HepG2 (cell line): Measurements from ENCODE around the gene DUSP9. TPM values are rescaled to one million over a fixed set of nuclear protein-coding genes. Genes with fewer than 3 reads are reported as not detected.

Experiments
- HDAC2 ChIP-seq: sonication (generic); formaldehyde crosslinking; IDR thresholded peaks from 2 replicates; pipeline ENCODE4 v1.4.0; 2020; ENCODE audit warnings: missing genetic modification reagents
- MED1 ChIP-seq: sonication (generic); formaldehyde crosslinking; IDR thresholded peaks from 2 replicates; pipeline ENCODE4 v1.4.0; 2020; ENCODE audit warnings: missing genetic modification reagents
- NFAT5 ChIP-seq: sonication (generic); formaldehyde crosslinking; IDR thresholded peaks from 2 replicates; pipeline ENCODE4 v1.4.0; 2020; ENCODE audit warnings: missing genetic modification reagents
- NFIB ChIP-seq: sonication (generic); formaldehyde crosslinking; IDR thresholded peaks from 2 replicates; pipeline ENCODE4 v1.9.0; 2021; ENCODE audit warnings: missing genetic modification reagents, mild to moderate bottlenecking, borderline replicate concordance
- NR2C2 ChIP-seq: sonication (generic); formaldehyde crosslinking; IDR thresholded peaks from 2 replicates; pipeline ENCODE4 v1.4.0; 2020; ENCODE audit warnings: missing genetic modification reagents, mild to moderate bottlenecking, moderate library complexity, borderline replicate concordance
- RBAK ChIP-seq: sonication (generic); formaldehyde crosslinking; IDR thresholded peaks from 2 replicates; pipeline ENCODE4 v1.5.1; 2020; ENCODE audit warnings: mild to moderate bottlenecking, missing genetic modification reagents
- SIX4 ChIP-seq: sonication (generic); formaldehyde crosslinking; IDR thresholded peaks from 2 replicates; pipeline ENCODE4 v1.4.0; 2020; ENCODE audit warnings: missing genetic modification reagents
- TFAP4 ChIP-seq: sonication (generic); IDR thresholded peaks from 2 replicates; pipeline ENCODE4 v1.6.1; 2016; ENCODE audit warnings: low read depth, borderline replicate concordance
- ZBTB38 ChIP-seq: sonication (generic); formaldehyde crosslinking; IDR thresholded peaks from 2 replicates; pipeline ENCODE4 v1.5.1; 2020; ENCODE audit warnings: mild to moderate bottlenecking, missing genetic modification reagents
- ZNF558 ChIP-seq: sonication (generic); formaldehyde crosslinking; IDR thresholded peaks from 2 replicates; pipeline ENCODE4 v1.9.0; 2022; ENCODE audit warnings: mild to moderate bottlenecking, missing genetic modification reagents, borderline replicate concordance
- ZNF574 ChIP-seq: sonication (generic); formaldehyde crosslinking; IDR thresholded peaks from 2 replicates; pipeline ENCODE4 v1.4.0; 2020; ENCODE audit warnings: missing genetic modification reagents
- polyA plus RNA-seq, 8 experiments: library from polyadenylated mRNA; depleted of rRNA in 3 of 8; stranded (reverse) in 7 of 8; unstranded in 1 of 8; fragments of >200 nt; fragmentation: Illumina TruSeq in 4 of 8; extraction: Trizol in 4 of 8; gene quantifications; 2 replicates each; pipeline versions ENCODE4 v1.2.1 to v1.2.3, GENCODE V29; 2011 to 2016; ENCODE audit warnings: low read depth in 4 of 8, missing spikeins in 1 of 8, mixed read lengths in 1 of 8; ENCODE audit not compliant: insufficient read depth in 1 of 8
- total RNA-seq, 5 experiments: library from RNA; depleted of rRNA; stranded (reverse); fragments of >200 nt; fragmentation: Illumina TruSeq; extraction: Trizol; gene quantifications; 2 replicates each; pipeline ENCODE4 v1.2.3, GENCODE V29; 2016; ENCODE audit warnings: low read depth in 1 of 5
- TF ChIP-seq, protein P1 (sequence below): sonication (generic); formaldehyde crosslinking; conservative IDR thresholded peaks from 2 replicates; pipeline ENCODE4 v1.4.0; 2020; ENCODE audit warnings: mild to moderate bottlenecking, missing genetic modification reagents, moderate library complexity
- TF ChIP-seq, protein P2 (sequence below): sonication (generic); formaldehyde crosslinking; IDR thresholded peaks from 2 replicates; pipeline ENCODE4 v1.4.0; 2020; ENCODE audit warnings: mild to moderate bottlenecking, missing genetic modification reagents

The DUSP9 gene
- total and polyA plus RNA-seq, 2 of the 13 experiments (the other 11 are each of a cell fraction or from before 2014, with no cell fraction given), result 235 to 435 TPM

GRCh38 chrX:153637121-153638040 is 9.6 kb upstream of the DUSP9 start (continued):
- TF ChIP-seq NFAT5 (CRISPR knock-in tag) (no peak), SIX4 (CRISPR knock-in tag) (no peak), MED1 (CRISPR knock-in tag) (peak; percentile 72; the same call in 1 of the 2 replicates), NFIB (CRISPR knock-in tag) (no peak), ZNF574 (no peak), RBAK (no peak), TFAP4 (no peak; the same call in 1 of the 2 replicates), HDAC2 (CRISPR knock-in tag) (peak; percentile 38; the same call in 1 of the 2 replicates), NR2C2 (CRISPR knock-in tag) (peak; percentile 44; the same call in 1 of the 2 replicates), ZBTB38 (CRISPR knock-in tag) (0 out of 2 replicates have a peak, but pooled peaks have one; percentile 18), ZNF558 (no peak)
- TF ChIP-seq, protein P1, sequence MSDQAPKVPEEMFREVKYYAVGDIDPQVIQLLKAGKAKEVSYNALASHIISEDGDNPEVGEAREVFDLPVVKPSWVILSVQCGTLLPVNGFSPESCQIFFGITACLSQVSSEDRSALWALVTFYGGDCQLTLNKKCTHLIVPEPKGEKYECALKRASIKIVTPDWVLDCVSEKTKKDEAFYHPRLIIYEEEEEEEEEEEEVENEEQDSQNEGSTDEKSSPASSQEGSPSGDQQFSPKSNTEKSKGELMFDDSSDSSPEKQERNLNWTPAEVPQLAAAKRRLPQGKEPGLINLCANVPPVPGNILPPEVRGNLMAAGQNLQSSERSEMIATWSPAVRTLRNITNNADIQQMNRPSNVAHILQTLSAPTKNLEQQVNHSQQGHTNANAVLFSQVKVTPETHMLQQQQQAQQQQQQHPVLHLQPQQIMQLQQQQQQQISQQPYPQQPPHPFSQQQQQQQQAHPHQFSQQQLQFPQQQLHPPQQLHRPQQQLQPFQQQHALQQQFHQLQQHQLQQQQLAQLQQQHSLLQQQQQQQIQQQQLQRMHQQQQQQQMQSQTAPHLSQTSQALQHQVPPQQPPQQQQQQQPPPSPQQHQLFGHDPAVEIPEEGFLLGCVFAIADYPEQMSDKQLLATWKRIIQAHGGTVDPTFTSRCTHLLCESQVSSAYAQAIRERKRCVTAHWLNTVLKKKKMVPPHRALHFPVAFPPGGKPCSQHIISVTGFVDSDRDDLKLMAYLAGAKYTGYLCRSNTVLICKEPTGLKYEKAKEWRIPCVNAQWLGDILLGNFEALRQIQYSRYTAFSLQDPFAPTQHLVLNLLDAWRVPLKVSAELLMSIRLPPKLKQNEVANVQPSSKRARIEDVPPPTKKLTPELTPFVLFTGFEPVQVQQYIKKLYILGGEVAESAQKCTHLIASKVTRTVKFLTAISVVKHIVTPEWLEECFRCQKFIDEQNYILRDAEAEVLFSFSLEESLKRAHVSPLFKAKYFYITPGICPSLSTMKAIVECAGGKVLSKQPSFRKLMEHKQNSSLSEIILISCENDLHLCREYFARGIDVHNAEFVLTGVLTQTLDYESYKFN, result peak; percentile 83
- TF ChIP-seq, protein P2, sequence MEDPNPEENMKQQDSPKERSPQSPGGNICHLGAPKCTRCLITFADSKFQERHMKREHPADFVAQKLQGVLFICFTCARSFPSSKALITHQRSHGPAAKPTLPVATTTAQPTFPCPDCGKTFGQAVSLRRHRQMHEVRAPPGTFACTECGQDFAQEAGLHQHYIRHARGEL, result no peak
